Measurements from ENCODE around the gene JAG2.

DNA sequence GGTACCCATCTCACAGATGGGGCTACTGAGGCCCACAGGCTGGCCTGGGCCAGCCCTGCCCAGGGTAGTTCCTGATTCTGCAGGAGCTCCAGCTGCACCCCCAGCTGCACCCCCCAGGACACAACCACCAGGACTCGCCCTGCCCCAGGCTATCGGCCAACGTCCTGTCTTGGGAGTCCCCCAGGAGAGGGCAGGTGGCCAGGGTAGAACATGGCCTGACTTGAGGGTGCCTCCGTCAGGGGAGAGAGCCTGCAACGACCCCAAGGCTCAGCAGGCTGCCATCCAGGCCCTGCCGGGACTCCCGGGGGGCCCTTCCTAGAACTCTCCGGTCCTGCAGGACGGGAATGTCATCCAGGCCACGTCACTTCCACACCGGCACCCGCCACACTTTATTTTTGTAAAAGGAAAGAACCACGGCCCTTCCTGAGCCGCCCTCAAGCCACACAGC is 15.8 kb downstream of the JAG2 start:
- no peak for TF ChIP-seq POLR2AphosphoS5 (IDR thresholded peaks at IDR 0.05)
- TF ChIP-seq, protein P1, sequence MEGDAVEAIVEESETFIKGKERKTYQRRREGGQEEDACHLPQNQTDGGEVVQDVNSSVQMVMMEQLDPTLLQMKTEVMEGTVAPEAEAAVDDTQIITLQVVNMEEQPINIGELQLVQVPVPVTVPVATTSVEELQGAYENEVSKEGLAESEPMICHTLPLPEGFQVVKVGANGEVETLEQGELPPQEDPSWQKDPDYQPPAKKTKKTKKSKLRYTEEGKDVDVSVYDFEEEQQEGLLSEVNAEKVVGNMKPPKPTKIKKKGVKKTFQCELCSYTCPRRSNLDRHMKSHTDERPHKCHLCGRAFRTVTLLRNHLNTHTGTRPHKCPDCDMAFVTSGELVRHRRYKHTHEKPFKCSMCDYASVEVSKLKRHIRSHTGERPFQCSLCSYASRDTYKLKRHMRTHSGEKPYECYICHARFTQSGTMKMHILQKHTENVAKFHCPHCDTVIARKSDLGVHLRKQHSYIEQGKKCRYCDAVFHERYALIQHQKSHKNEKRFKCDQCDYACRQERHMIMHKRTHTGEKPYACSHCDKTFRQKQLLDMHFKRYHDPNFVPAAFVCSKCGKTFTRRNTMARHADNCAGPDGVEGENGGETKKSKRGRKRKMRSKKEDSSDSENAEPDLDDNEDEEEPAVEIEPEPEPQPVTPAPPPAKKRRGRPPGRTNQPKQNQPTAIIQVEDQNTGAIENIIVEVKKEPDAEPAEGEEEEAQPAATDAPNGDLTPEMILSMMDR (IDR thresholded peaks at IDR 0.05), result no peak
- no peak for TF ChIP-seq POLR2A (IDR thresholded peaks at IDR 0.05)
- no peak for TF ChIP-seq EP300 (IDR thresholded peaks at IDR 0.05)

Measured in suprapubic skin (tissue), 4 donors.